ENCODE data around the gene STMP1. TPM values are rescaled to one million over a fixed set of nuclear protein-coding genes. Genes with fewer than 3 reads are reported as not detected.
A peak's percentile ranks its signal among the peaks of the same experiment; 100 is the strongest.

Gene STMP1
- polyA plus RNA-seq (2013, experiment 1 of 2) = 36.7 TPM
- 36.6 TPM for polyA plus RNA-seq (2013, experiment 2 of 2)

DNA sequence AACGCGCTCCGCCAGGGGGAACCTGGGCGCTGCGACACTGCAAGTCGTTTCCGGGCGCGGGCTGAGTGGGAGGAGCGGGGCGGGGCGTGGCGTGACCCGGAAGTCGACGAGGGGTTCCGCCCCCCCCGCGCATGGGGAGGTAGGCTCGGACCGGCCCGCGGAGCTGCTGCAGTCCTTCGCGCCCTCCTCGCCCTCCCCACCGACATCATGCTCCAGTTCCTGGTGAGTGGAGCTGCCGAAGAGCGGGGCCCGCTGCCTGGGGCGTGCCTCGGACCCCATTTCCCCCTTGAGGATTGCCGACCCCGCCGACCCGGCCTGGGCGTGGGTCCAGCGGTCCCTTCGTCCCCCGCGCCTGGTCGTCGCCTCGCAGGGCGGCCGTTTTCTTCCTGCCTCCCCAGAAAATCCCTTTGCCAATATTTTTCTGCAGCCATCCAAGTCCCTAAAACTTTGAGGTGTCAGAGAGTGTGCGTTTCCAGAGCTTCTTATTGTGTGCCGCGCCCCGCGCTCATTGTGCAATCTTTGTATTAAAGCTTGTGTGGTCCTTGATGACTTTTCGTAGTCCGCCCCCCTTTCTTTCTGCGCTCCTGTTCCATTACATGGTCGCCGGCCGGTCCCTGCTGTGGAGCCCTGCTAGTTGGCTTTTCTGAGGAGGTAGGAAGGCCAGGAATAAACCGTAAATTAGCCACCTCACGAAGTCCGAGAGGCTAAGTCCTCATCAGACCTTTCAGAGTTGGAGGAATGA is at the start of gene STMP1:
STMP1 (plus strand) TSS at position 142 of the 742 bp plus-strand sequence.
- H2BK5ac ChIP-seq (ENCODE audit: low read length) = peak within 1 kb of the TSS; percentile 61
- peak within 1 kb of the TSS; percentile 93 for H3K4me3 ChIP-seq (ENCODE audit: low read length)
- peak within 1 kb of the TSS; percentile 62 for H4K5ac ChIP-seq (ENCODE audit: low read length)
- peak within 1 kb of the TSS; percentile 95 for H3K56ac ChIP-seq (ENCODE audit: low read length)
- peak; percentile 97 for DNase-seq
- H4K8ac ChIP-seq (ENCODE audit: low read depth, low read length) = peak within 1 kb of the TSS; percentile 97
- H3K23ac ChIP-seq (ENCODE audit: low read length) = peak within 1 kb of the TSS; percentile 67
- peak within 1 kb of the TSS; percentile 91 for H3K4me2 ChIP-seq (ENCODE audit: low read length)
- H3K79me2 ChIP-seq (ENCODE audit: control insufficient read depth, insufficient read depth, low read length) = peaks cover 14% of the 10 kb centered on the region
- H3K9ac ChIP-seq (ENCODE audit: low read length) = peak within 1 kb of the TSS; percentile 98
- H3K27me3 ChIP-seq (ENCODE audit: insufficient read depth, low read length, poor library complexity) = no peaks in the 10 kb centered on the region
- peak within 1 kb of the TSS; percentile 40 for H2AK5ac ChIP-seq (ENCODE audit: low read length)
- H3K79me1 ChIP-seq (ENCODE audit: low read length) = no peaks in the 10 kb centered on the region
- H3K18ac ChIP-seq (ENCODE audit: low read length) = peak within 1 kb of the TSS; percentile 100
- no CpG with 5 or more reads among the region's 60 CpGs for WGBS (ENCODE audit: extremely low coverage, insufficient coverage, low lambda C conversion rate)
- H3K27ac ChIP-seq (ENCODE audit: low read depth, low read length) = peak within 1 kb of the TSS; percentile 83
- H2BK15ac ChIP-seq (replicated peaks; ENCODE audit: low read depth) = no peak within 1 kb of the TSS
- H3K4me1 ChIP-seq (ENCODE audit: control insufficient read depth, low read depth, low read length) = peaks cover 2% of the 10 kb centered on the region
- peak within 1 kb of the TSS; percentile 43 for H3K4ac ChIP-seq (ENCODE audit: low read depth, low read length)
- peak within 1 kb of the TSS; percentile 15 for H2BK120ac ChIP-seq (ENCODE audit: low read depth, low read length)
- H3K36me3 ChIP-seq (ENCODE audit: control insufficient read depth, insufficient read depth, low read length) = no peaks in the 10 kb centered on the region

DNA sequence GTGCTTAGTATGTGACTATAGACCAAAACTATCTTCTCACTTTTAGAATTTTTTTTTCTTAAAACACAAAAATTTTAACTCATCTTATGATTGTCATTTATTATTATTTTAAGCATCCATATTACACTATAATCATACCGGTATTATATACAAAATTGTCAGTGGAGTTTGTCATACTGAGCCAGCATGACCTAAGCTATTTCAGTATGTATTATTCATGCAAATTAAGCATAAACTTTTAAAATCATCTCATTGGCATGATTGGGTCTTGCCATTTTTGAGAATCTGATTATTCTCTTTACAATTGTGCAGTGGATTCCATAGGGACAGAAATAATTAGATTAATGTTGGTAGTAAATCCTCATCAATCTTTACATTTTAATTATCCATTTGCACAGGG is 46.2 kb upstream of the STMP1 start:
- Histone ChIP-seq H3K4ac (ENCODE audit: low read depth, low read length) (no peak overlapping the region), H3K4me2 (ENCODE audit: low read length) (no peak overlapping the region), H3K27ac (ENCODE audit: low read depth, low read length) (no peak overlapping the region), H4K8ac (ENCODE audit: low read depth, low read length) (no peak overlapping the region), H3K4me3 (ENCODE audit: low read length) (no peak overlapping the region), H3K27me3 (ENCODE audit: insufficient read depth, low read length, poor library complexity) (no peaks in the 10 kb centered on the region), H2BK120ac (ENCODE audit: low read depth, low read length) (no peak overlapping the region), H3K56ac (ENCODE audit: low read length) (no peak overlapping the region), H3K79me2 (ENCODE audit: control insufficient read depth, insufficient read depth, low read length) (no peaks in the 10 kb centered on the region), H2AK5ac (ENCODE audit: low read length) (no peak overlapping the region), H3K18ac (ENCODE audit: low read length) (no peak overlapping the region), H3K9ac (ENCODE audit: low read length) (no peak overlapping the region), H3K4me1 (ENCODE audit: control insufficient read depth, low read depth, low read length) (no peaks in the 10 kb centered on the region), H3K79me1 (ENCODE audit: low read length) (no peaks in the 10 kb centered on the region), H3K36me3 (ENCODE audit: control insufficient read depth, insufficient read depth, low read length) (peaks cover 5% of the 10 kb centered on the region), H3K23ac (ENCODE audit: low read length) (no peak overlapping the region), H4K5ac (ENCODE audit: low read length) (no peak overlapping the region), H2BK5ac (ENCODE audit: low read length) (no peak overlapping the region), H2BK15ac (replicated peaks; ENCODE audit: low read depth) (no peak overlapping the region)
- no peak for DNase-seq
- 100% methylated on average over 1 of the region's 1 CpG for WGBS (ENCODE audit: extremely low coverage, insufficient coverage, low lambda C conversion rate)

DNA sequence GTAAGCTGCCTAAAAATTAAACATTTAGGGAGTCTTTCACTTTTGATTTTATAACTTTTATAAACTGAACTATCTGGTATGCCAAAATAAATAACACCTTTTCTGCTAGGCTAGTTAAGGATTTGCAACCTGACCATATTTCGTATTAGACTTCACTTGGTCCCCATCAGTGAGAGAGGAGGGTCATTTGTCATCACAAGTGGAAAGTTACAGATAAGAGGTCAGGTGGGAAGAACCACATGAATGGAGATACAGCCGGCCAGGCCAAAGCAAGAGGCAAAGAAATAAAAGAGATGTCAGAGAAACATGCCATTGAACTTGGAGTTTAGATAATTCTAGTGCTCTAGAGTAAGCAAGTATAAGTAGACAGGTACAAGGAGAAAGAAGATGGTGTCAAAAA is 44.5 kb upstream of the STMP1 start:
- Histone ChIP-seq H3K79me2 (ENCODE audit: control insufficient read depth, insufficient read depth, low read length) (no peaks in the 10 kb centered on the region), H3K18ac (ENCODE audit: low read length) (no peak overlapping the region), H3K4me2 (ENCODE audit: low read length) (no peak overlapping the region), H3K9ac (ENCODE audit: low read length) (no peak overlapping the region), H2BK5ac (ENCODE audit: low read length) (no peak overlapping the region), H2AK5ac (ENCODE audit: low read length) (no peak overlapping the region), H3K4me1 (ENCODE audit: control insufficient read depth, low read depth, low read length) (no peaks in the 10 kb centered on the region), H2BK120ac (ENCODE audit: low read depth, low read length) (no peak overlapping the region), H3K23ac (ENCODE audit: low read length) (no peak overlapping the region), H3K4ac (ENCODE audit: low read depth, low read length) (no peak overlapping the region), H3K27me3 (ENCODE audit: insufficient read depth, low read length, poor library complexity) (no peaks in the 10 kb centered on the region), H3K79me1 (ENCODE audit: low read length) (no peaks in the 10 kb centered on the region), H3K27ac (ENCODE audit: low read depth, low read length) (no peak overlapping the region), H3K56ac (ENCODE audit: low read length) (no peak overlapping the region), H3K4me3 (ENCODE audit: low read length) (no peak overlapping the region), H3K36me3 (ENCODE audit: control insufficient read depth, insufficient read depth, low read length) (peaks cover 5% of the 10 kb centered on the region), H2BK15ac (replicated peaks; ENCODE audit: low read depth) (no peak overlapping the region), H4K5ac (ENCODE audit: low read length) (no peak overlapping the region), H4K8ac (ENCODE audit: low read depth, low read length) (no peak overlapping the region)
- no CpG with 5 or more reads among the region's 2 CpGs for WGBS (ENCODE audit: extremely low coverage, insufficient coverage, low lambda C conversion rate)
- no peak for DNase-seq

DNA sequence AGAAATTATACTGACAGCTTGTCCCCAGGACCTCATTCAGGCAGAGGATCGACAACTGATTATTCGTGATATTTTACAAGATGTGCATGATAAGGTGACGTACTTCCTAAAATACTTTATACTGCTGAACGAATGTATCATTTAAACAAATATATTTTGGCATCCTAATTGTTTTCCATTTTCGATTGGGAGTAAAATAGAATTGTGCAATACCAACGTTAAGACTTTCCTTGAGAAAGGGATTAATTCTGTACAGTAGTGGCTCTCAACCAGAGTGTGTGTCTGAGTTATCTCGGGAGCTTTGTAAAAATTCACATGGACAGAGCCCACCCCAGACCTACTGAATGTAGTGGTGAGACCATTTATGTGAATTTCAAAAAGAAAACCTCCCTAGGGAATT is 43.8 kb upstream of the STMP1 start:
- Histone ChIP-seq H3K27ac (ENCODE audit: low read depth, low read length) (no peak overlapping the region), H3K23ac (ENCODE audit: low read length) (no peak overlapping the region), H2BK15ac (replicated peaks; ENCODE audit: low read depth) (no peak overlapping the region), H2BK120ac (ENCODE audit: low read depth, low read length) (no peak overlapping the region), H3K4ac (ENCODE audit: low read depth, low read length) (no peak overlapping the region), H3K4me3 (ENCODE audit: low read length) (no peak overlapping the region), H4K5ac (ENCODE audit: low read length) (no peak overlapping the region), H3K4me1 (ENCODE audit: control insufficient read depth, low read depth, low read length) (no peaks in the 10 kb centered on the region), H3K79me1 (ENCODE audit: low read length) (no peaks in the 10 kb centered on the region), H4K8ac (ENCODE audit: low read depth, low read length) (no peak overlapping the region), H3K18ac (ENCODE audit: low read length) (no peak overlapping the region), H3K4me2 (ENCODE audit: low read length) (no peak overlapping the region), H3K36me3 (ENCODE audit: control insufficient read depth, insufficient read depth, low read length) (peaks cover 5% of the 10 kb centered on the region), H3K56ac (ENCODE audit: low read length) (no peak overlapping the region), H3K79me2 (ENCODE audit: control insufficient read depth, insufficient read depth, low read length) (no peaks in the 10 kb centered on the region), H2BK5ac (ENCODE audit: low read length) (no peak overlapping the region), H3K9ac (ENCODE audit: low read length) (no peak overlapping the region), H3K27me3 (ENCODE audit: insufficient read depth, low read length, poor library complexity) (no peaks in the 10 kb centered on the region), H2AK5ac (ENCODE audit: low read length) (no peak overlapping the region)
- DNase-seq = no peak
- no CpG with 5 or more reads among the region's 7 CpGs for WGBS (ENCODE audit: extremely low coverage, insufficient coverage, low lambda C conversion rate)

DNA sequence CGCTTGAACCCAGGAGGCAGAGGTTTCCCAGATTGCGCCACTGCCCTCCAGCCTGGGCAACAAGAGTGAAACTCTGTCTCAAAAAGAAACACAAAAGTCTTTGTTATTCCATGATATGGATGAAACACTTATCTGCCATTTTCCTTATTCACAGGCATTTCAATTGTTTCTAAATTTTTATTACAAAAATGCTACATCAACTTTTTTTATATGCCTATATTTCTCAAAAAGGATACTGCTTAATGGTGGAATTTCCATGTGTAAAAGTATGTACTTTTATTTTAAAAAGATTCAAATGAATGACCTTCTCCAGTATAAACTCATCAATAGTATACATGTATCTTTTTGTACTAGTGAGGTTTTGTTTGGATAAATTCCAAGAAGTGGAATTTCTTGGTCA is 41.9 kb upstream of the STMP1 start:
- Histone ChIP-seq H3K79me2 (ENCODE audit: control insufficient read depth, insufficient read depth, low read length) (no peaks in the 10 kb centered on the region), H3K79me1 (ENCODE audit: low read length) (no peaks in the 10 kb centered on the region), H3K36me3 (ENCODE audit: control insufficient read depth, insufficient read depth, low read length) (peaks cover 5% of the 10 kb centered on the region), H2BK15ac (replicated peaks; ENCODE audit: low read depth) (no peak overlapping the region), H3K4me2 (ENCODE audit: low read length) (no peak overlapping the region), H4K8ac (ENCODE audit: low read depth, low read length) (no peak overlapping the region), H3K27ac (ENCODE audit: low read depth, low read length) (no peak overlapping the region), H3K56ac (ENCODE audit: low read length) (no peak overlapping the region), H3K4ac (ENCODE audit: low read depth, low read length) (no peak overlapping the region), H2BK5ac (ENCODE audit: low read length) (no peak overlapping the region), H4K5ac (ENCODE audit: low read length) (no peak overlapping the region), H3K27me3 (ENCODE audit: insufficient read depth, low read length, poor library complexity) (no peaks in the 10 kb centered on the region), H2BK120ac (ENCODE audit: low read depth, low read length) (no peak overlapping the region), H3K18ac (ENCODE audit: low read length) (no peak overlapping the region), H2AK5ac (ENCODE audit: low read length) (no peak overlapping the region), H3K23ac (ENCODE audit: low read length) (no peak overlapping the region), H3K4me3 (ENCODE audit: low read length) (no peak overlapping the region), H3K4me1 (ENCODE audit: control insufficient read depth, low read depth, low read length) (no peaks in the 10 kb centered on the region), H3K9ac (ENCODE audit: low read length) (no peak overlapping the region)
- WGBS (ENCODE audit: extremely low coverage, insufficient coverage, low lambda C conversion rate) = no CpG with 5 or more reads among the region's 2 CpGs
- DNase-seq = no peak
